HCT116 (cell line): Measurements from ENCODE around the gene PCGF5. TPM values are rescaled to one million over a fixed set of nuclear protein-coding genes. Genes with fewer than 3 reads are reported as not detected.

ENCODE experiments used
- ATAC-seq: fragments of 200-7000 bp; cut with Tn5 transposase; 2 replicates; pipeline ENCODE4 v1.9.1; 2020; ENCODE audit warnings: mild to moderate bottlenecking, moderate library complexity
- BruUV-seq: library from RNA; stranded (reverse); fragments of 400-500 nt; replicated peaks from 2 replicates; lab custom pipeline; 2021; lab: Mats Ljungman, UMichigan
- CTCF ChIA-PET: fragments of 300-600 bp; sonication (Branson Sonifier 250); formaldehyde crosslinking; loops from one replicate; lab custom pipeline; 2021; ENCODE audit warnings: antibody characterized with exemption; lab: Charles Lee
- POLR2A ChIA-PET: fragments of 300-600, 350-600 bp; sonication (Branson Sonifier 250); formaldehyde crosslinking; loops from one replicate; lab custom pipeline; 2021; ENCODE audit warnings: antibody characterized with exemption; lab: Charles Lee
- RAD21 ChIA-PET, 2 experiments: fragments of 300-600 bp; sonication (Branson Sonifier 250); formaldehyde crosslinking; loops; one replicate each; lab custom pipeline; 2023; ENCODE audit warnings: low total read pairs in 2 of 2; ENCODE audit not compliant: uncharacterized antibody in 2 of 2, unreplicated experiment in 2 of 2, low non-redundant PET in 1 of 2; lab: Charles Lee
- DNase-seq: peaks from one replicate; pipeline ENCODE4 v3.0.0-alpha.2; 2010; ENCODE audit warnings: low read depth, low spot score
- H2AFZ ChIP-seq: fragments of 200-600 bp; shearing (Covaris generic), sonication (generic); 2 replicates; pipeline ENCODE4 v1.6.1; 2017; ENCODE audit warnings: low read depth, mixed run types, mixed read lengths, antibody characterized with exemption, low read length; ENCODE audit not compliant: poor library complexity, severe bottlenecking
- H3K27ac ChIP-seq: 2 replicates; pipeline ENCODE4 v1.5.1; 2012; ENCODE audit warnings: low read depth, low read length
- H3K27me3 ChIP-seq: fragments of 200-600 bp; sonication (generic); 2 replicates; pipeline ENCODE4 v1.6.1; 2016; ENCODE audit warnings: mixed run types, low read length, mixed read lengths; ENCODE audit not compliant: insufficient read depth
- H3K36me3 ChIP-seq, 2 experiments: fragments of 200-500 bp in 1 of 2; fragments of 200-600 bp in 1 of 2; sonication (Bioruptor generic) in 1 of 2; sonication (generic) in 1 of 2; 2 replicates each; pipeline versions ENCODE4 v1.5.1 to v1.6.1; 2014 to 2016; ENCODE audit warnings: low read length in 2 of 2, inconsistent platforms in 1 of 2, mixed read lengths in 1 of 2, mixed run types in 1 of 2; ENCODE audit not compliant: insufficient read depth in 2 of 2, control insufficient read depth in 1 of 2
- H3K4me1 ChIP-seq, 2 experiments: fragments of 200-600 bp in 1 of 2; sonication (generic) in 1 of 2; 2 replicates each; pipeline versions ENCODE4 v1.5.1 to v1.6.1; 2012 to 2017; ENCODE audit warnings: low read length in 2 of 2, inconsistent platforms in 1 of 2, mild to moderate bottlenecking in 1 of 2, mixed read lengths in 1 of 2, mixed run types in 1 of 2, moderate library complexity in 1 of 2; ENCODE audit not compliant: insufficient read depth in 2 of 2, control insufficient read depth in 1 of 2
- H3K4me2 ChIP-seq: fragments of 200-600 bp; sonication (generic); 2 replicates; pipeline ENCODE4 v1.6.1; 2017; ENCODE audit warnings: mixed run types, low read length, mixed read lengths
- H3K4me3 ChIP-seq, 2 experiments: fragments of 200-600 bp in 1 of 2; sonication (generic) in 1 of 2; replicated peaks in 1 of 2; 2 replicates each; pipeline ENCODE4 v1.5.1; 2011 to 2016; ENCODE audit warnings: low read length in 2 of 2, control low read depth in 1 of 2, low read depth in 1 of 2, mild to moderate bottlenecking in 1 of 2, mixed read lengths in 1 of 2, mixed run types in 1 of 2
- H3K79me2 ChIP-seq: fragments of 200-600 bp; sonication (generic); 2 replicates; pipeline ENCODE4 v1.6.1; 2017; ENCODE audit warnings: mild to moderate bottlenecking, mixed run types, low read length, moderate library complexity, mixed read lengths; ENCODE audit not compliant: insufficient read depth
- H3K9ac ChIP-seq: fragments of 200-600 bp; sonication (generic); 2 replicates; pipeline ENCODE4 v1.6.1; 2016; ENCODE audit warnings: low read length, mixed read lengths
- H3K9me2 ChIP-seq: fragments of 200-600 bp; sonication (generic), shearing (Covaris generic); 2 replicates; pipeline ENCODE4 v1.6.1; 2017; ENCODE audit warnings: mixed run types, mild to moderate bottlenecking, moderate library complexity; ENCODE audit not compliant: insufficient read depth
- H3K9me3 ChIP-seq, 2 experiments: fragments of 200-500 bp in 1 of 2; fragments of 200-600 bp in 1 of 2; sonication (Bioruptor generic) in 1 of 2; sonication (generic) in 1 of 2; 2 replicates each; pipeline ENCODE4 v1.6.1; 2014 to 2017; ENCODE audit warnings: low read length in 2 of 2, mixed read lengths in 2 of 2, inconsistent platforms in 1 of 2, low read depth in 1 of 2, mild to moderate bottlenecking in 1 of 2, mixed run types in 1 of 2, moderate library complexity in 1 of 2; ENCODE audit not compliant: control insufficient read depth in 1 of 2, insufficient read depth in 1 of 2
- H4K20me1 ChIP-seq: fragments of 200-600 bp; sonication (generic), shearing (Covaris generic); 2 replicates; pipeline ENCODE4 v1.6.1; 2017; ENCODE audit warnings: mixed run types, mild to moderate bottlenecking, moderate library complexity; ENCODE audit not compliant: insufficient read depth
- CBX3 ChIP-seq: IDR thresholded peaks from 2 replicates; pipeline ENCODE4 v1.6.1; 2012; ENCODE audit warnings: low read depth
- CEBPB ChIP-seq: IDR thresholded peaks from 2 replicates; pipeline ENCODE4 v1.6.1; 2012; ENCODE audit warnings: low read depth
- EGR1 ChIP-seq: IDR thresholded peaks from 2 replicates; pipeline ENCODE4 v1.6.1; 2012; ENCODE audit warnings: low read depth
- ELF1 ChIP-seq: IDR thresholded peaks from 2 replicates; pipeline ENCODE4 v1.6.1; 2012; ENCODE audit warnings: low read depth, borderline replicate concordance
- EZH2 ChIP-seq: fragments of 200-600 bp; sonication (generic); IDR thresholded peaks from 2 replicates; pipeline ENCODE4 v1.6.1; 2017; ENCODE audit warnings: antibody characterized with exemption, mixed run types
- EZH2phosphoT487 ChIP-seq: fragments of 200-600 bp; IDR thresholded peaks from 2 replicates; pipeline ENCODE4 v1.6.1; 2018; ENCODE audit warnings: antibody characterized with exemption, borderline replicate concordance
- FOSL1 ChIP-seq: IDR thresholded peaks from 2 replicates; pipeline ENCODE4 v1.6.1; 2012; ENCODE audit warnings: low read depth
- JUND ChIP-seq: IDR thresholded peaks from 2 replicates; pipeline ENCODE4 v1.6.1; 2012
- POLR2A ChIP-seq: IDR thresholded peaks from 2 replicates; pipeline ENCODE4 v1.7.0; 2011; ENCODE audit warnings: borderline replicate concordance; ENCODE audit not compliant: insufficient read depth, insufficient read length; ENCODE audit errors: extremely low read depth
- POLR2AphosphoS5 ChIP-seq: IDR thresholded peaks from 2 replicates; pipeline ENCODE4 v1.6.1; 2011; ENCODE audit warnings: mild to moderate bottlenecking, low read depth, low read length, moderate library complexity
- RAD21 ChIP-seq: IDR thresholded peaks from 2 replicates; pipeline ENCODE4 v1.6.1; 2012; ENCODE audit warnings: low read depth, mild to moderate bottlenecking
- SIN3A ChIP-seq: IDR thresholded peaks from 2 replicates; pipeline ENCODE4 v1.6.1; 2012; ENCODE audit warnings: low read depth
- SRF ChIP-seq: IDR thresholded peaks from 2 replicates; pipeline ENCODE4 v1.6.1; 2012; ENCODE audit warnings: low read depth
- TCF7L2 ChIP-seq: IDR thresholded peaks from 2 replicates; pipeline ENCODE4 v1.7.0; 2011; ENCODE audit warnings: borderline replicate concordance, inconsistent platforms; ENCODE audit not compliant: insufficient read depth, insufficient read length; ENCODE audit errors: extremely low read depth
- YY1 ChIP-seq: IDR thresholded peaks from 2 replicates; pipeline ENCODE4 v1.6.1; 2011; ENCODE audit warnings: low read length, low read depth, moderate library complexity, mild to moderate bottlenecking; ENCODE audit not compliant: insufficient replicate concordance; ENCODE audit errors: extremely low read depth
- ZNF274 ChIP-seq: fragments of 200-500 bp; sonication (Bioruptor generic); IDR thresholded peaks from 2 replicates; pipeline ENCODE4 v1.6.1; 2014; ENCODE audit warnings: mild to moderate bottlenecking, low read depth, low read length, inconsistent platforms
- intact Hi-C: fragments of 100-400 bp; cut with micrococcal nuclease; formaldehyde crosslinking; loops from 2 replicates; pipeline ENCODE4 v1.10.0; 2022
- total RNA-seq: library from RNA; stranded (reverse); gene quantifications from one replicate; pipeline ENCODE4 v1.2.1, GENCODE V29; 2021; ENCODE audit not compliant: unreplicated experiment
- TF ChIP-seq, protein P1 (sequence below): IDR thresholded peaks from 2 replicates; pipeline ENCODE4 v1.6.1; 2011; ENCODE audit warnings: mild to moderate bottlenecking, low read length, moderate library complexity; ENCODE audit not compliant: insufficient replicate concordance; ENCODE audit errors: extremely low read depth
- TF ChIP-seq, protein P2 (sequence below), 3 experiments: fragments of 200-600 bp in 1 of 3; sonication (generic) in 1 of 3; IDR thresholded peaks in 2 of 3; conservative IDR thresholded peaks in 1 of 3; 2 replicates each; pipeline ENCODE4 v1.5.1; 2012 to 2017; ENCODE audit warnings: low read depth in 2 of 3, low read length in 2 of 3, antibody characterized with exemption in 1 of 3, borderline replicate concordance in 1 of 3, control low read depth in 1 of 3, mild to moderate bottlenecking in 1 of 3, mixed read lengths in 1 of 3, mixed run types in 1 of 3, moderate library complexity in 1 of 3; ENCODE audit not compliant: insufficient read depth in 1 of 3

PCGF5 gene
- total RNA-seq, 1 experiment from 2014 or later = 27.5 TPM

DNA sequence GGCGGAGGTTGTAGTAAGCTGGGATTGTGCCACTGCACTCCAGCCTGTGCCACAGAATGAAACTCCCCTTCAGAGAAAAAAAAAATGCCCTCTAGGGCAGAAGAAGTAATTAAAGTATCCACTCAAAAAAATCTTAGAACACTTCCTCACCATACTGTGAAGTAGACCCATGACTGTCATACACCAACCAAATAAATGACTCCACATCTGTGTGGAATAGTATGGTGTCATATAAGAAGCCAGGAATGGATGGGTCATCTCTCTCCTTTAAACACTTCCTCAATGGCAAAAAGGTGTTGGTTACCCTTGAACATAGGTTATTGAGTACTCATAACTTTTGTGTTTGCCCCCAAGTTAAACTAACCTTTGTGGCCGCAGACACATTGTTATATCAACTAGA is 48.1 kb upstream of the PCGF5 start:
- intact Hi-C loops = loop anchor here (5.0 kb wide), 1 partner anchor 65 kb away; no protein-coding TSS in a partner anchor
- DNase-seq (no peak), ATAC-seq (no peak)
- Histone ChIP-seq H3K9me2 (no peaks in the 10 kb centered on the region), H3K4me1 (no peaks in the 10 kb centered on the region), H3K27ac (no peak overlapping the region), H3K4me2 (no peak overlapping the region), H3K9ac (no peak overlapping the region), H2AFZ (no peak overlapping the region), H4K20me1 (no peaks in the 10 kb centered on the region), H3K9me3 (no peaks in the 10 kb centered on the region; a peak in 1 of 4 replicates), H3K79me2 (peaks cover 22% of the 10 kb centered on the region), H3K4me3 (no peak overlapping the region), H3K36me3 (no peaks in the 10 kb centered on the region), H3K27me3 (no peaks in the 10 kb centered on the region)
- ChIA-PET RAD21 (no interaction called here), CTCF (no interaction called here), POLR2A (no interaction called here)
- BruUV-seq = no TSS peak
- TF ChIP-seq, protein P1, sequence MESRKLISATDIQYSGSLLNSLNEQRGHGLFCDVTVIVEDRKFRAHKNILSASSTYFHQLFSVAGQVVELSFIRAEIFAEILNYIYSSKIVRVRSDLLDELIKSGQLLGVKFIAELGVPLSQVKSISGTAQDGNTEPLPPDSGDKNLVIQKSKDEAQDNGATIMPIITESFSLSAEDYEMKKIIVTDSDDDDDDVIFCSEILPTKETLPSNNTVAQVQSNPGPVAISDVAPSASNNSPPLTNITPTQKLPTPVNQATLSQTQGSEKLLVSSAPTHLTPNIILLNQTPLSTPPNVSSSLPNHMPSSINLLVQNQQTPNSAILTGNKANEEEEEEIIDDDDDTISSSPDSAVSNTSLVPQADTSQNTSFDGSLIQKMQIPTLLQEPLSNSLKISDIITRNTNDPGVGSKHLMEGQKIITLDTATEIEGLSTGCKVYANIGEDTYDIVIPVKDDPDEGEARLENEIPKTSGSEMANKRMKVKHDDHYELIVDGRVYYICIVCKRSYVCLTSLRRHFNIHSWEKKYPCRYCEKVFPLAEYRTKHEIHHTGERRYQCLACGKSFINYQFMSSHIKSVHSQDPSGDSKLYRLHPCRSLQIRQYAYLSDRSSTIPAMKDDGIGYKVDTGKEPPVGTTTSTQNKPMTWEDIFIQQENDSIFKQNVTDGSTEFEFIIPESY = no peak
- TF ChIP-seq EGR1 = no peak
- TF ChIP-seq RAD21 = no peak

DNA sequence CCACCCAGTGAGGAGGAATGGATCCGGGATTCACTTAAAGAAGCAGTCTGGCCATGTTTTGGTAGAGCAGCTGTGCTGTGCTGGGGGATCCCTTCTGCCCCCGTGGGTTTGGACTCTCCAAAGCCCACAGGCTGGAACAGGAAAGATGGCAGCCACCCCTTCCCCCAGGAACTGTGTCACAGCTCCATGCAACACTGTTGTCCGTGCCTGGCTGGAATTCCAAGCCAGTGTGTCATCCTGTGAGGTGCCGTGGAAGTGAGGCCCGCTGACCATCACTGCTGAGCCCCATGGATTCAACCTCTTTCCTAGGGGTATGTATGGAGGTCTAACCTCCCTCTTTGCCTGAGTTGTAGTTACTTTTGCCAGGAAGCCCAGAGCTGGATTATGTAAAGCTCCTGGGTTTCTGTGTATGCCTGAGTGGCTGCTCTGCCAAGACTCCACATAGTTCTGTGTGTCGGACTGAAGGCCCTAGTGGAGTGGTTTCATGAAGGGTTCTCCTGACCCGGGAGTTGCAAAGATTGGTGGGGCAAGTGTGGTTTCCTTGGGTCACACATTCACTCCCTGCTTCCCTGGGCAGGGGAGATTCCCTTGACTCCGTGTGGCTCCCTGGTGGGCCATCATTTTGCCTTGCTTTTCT is 35.1 kb upstream of the PCGF5 start:
- no peaks in the 10 kb centered on the region for H3K27me3 ChIP-seq
- H3K79me2 ChIP-seq = peaks cover 10% of the 10 kb centered on the region
- peak overlapping the region in 1 of 2 experiments; percentile 32; a peak in 1 of 4 replicates for H3K4me3 ChIP-seq
- H3K9me3 ChIP-seq = no peaks in the 10 kb centered on the region
- intact Hi-C loops = no loop called here
- H3K9ac ChIP-seq = peak overlapping the region; percentile 12; the same call in 1 of the 2 replicates
- peak; percentile 8 for DNase-seq
- no peaks in the 10 kb centered on the region for H3K36me3 ChIP-seq
- POLR2A ChIA-PET = no interaction called here
- no peak overlapping the region for H3K27ac ChIP-seq
- no peak overlapping the region for H2AFZ ChIP-seq
- no peaks in the 10 kb centered on the region for H4K20me1 ChIP-seq
- no TSS peak for BruUV-seq
- RAD21 ChIA-PET = no interaction called here
- H3K4me2 ChIP-seq = peak overlapping the region; percentile 61
- peak; percentile 93 for ATAC-seq
- no peaks in the 10 kb centered on the region for H3K9me2 ChIP-seq
- CTCF ChIA-PET = no interaction called here
- H3K4me1 ChIP-seq = peaks cover 6 to 16% of the 10 kb centered on the region in 2 experiments
- no peak for TF ChIP-seq POLR2AphosphoS5
- no peak for TF ChIP-seq TCF7L2
- no peak for TF ChIP-seq EGR1
- no peak for TF ChIP-seq EZH2
- no peak for TF ChIP-seq EZH2phosphoT487
- TF ChIP-seq RAD21 = no peak
- TF ChIP-seq CBX3 = 0 out of 2 replicates have a peak, but pooled peaks have one; percentile 59
- TF ChIP-seq CEBPB = no peak
- no peak for TF ChIP-seq ZNF274
- no peak for TF ChIP-seq ELF1
- peak; percentile 54 for TF ChIP-seq YY1
- TF ChIP-seq, protein P2, sequence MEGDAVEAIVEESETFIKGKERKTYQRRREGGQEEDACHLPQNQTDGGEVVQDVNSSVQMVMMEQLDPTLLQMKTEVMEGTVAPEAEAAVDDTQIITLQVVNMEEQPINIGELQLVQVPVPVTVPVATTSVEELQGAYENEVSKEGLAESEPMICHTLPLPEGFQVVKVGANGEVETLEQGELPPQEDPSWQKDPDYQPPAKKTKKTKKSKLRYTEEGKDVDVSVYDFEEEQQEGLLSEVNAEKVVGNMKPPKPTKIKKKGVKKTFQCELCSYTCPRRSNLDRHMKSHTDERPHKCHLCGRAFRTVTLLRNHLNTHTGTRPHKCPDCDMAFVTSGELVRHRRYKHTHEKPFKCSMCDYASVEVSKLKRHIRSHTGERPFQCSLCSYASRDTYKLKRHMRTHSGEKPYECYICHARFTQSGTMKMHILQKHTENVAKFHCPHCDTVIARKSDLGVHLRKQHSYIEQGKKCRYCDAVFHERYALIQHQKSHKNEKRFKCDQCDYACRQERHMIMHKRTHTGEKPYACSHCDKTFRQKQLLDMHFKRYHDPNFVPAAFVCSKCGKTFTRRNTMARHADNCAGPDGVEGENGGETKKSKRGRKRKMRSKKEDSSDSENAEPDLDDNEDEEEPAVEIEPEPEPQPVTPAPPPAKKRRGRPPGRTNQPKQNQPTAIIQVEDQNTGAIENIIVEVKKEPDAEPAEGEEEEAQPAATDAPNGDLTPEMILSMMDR (IDR thresholded peaks at IDR 0.05 in 2 of 3, conservative IDR thresholded peaks at IDR 0.05 in 1 of 3; ENCODE audit: borderline replicate concordance in 1 of 3, insufficient read depth in 1 of 3, low read depth in 2 of 3, low read length in 2 of 3) = no peak
- no peak for TF ChIP-seq POLR2A
- TF ChIP-seq SRF = no peak
- peak; percentile 50 for TF ChIP-seq JUND
- TF ChIP-seq FOSL1 = 0 out of 2 replicates have a peak, but pooled peaks have one; percentile 29
- TF ChIP-seq SIN3A = no peak
